Keratinocyte (primary cell): ENCODE data around the gene ADGRG1.

ENCODE experiments used
- CTCF ChIP-seq, 3 experiments: IDR thresholded peaks in 1 of 3; conservative IDR thresholded peaks in 1 of 3; optimal IDR thresholded peaks in 1 of 3; 2 replicates in 2 of 3; 3 replicates in 1 of 3; pipeline versions ENCODE3 to v1.5.1; 2011; ENCODE audit warnings: low read length in 3 of 3, mild to moderate bottlenecking in 3 of 3, moderate library complexity in 2 of 3, control low read depth in 1 of 3, inconsistent platforms in 1 of 3; ENCODE audit not compliant: insufficient read depth in 2 of 3; ENCODE audit errors: extremely low read depth in 1 of 3
- EZH2 ChIP-seq: IDR thresholded peaks from one replicate; pipeline ENCODE4 v1.6.1; 2012; ENCODE audit warnings: inconsistent platforms, mild to moderate bottlenecking, low read length, moderate library complexity

GRCh38 chr16:57672416-57672815 is 44.0 kb downstream of the ADGRG1 start:
- TF ChIP-seq CTCF (optimal IDR thresholded peaks at IDR 0.05 in 1 of 3, IDR thresholded peaks at IDR 0.05 in 1 of 3, conservative IDR thresholded peaks at IDR 0.05 in 1 of 3; ENCODE audit: extremely low read depth in 1 of 3, insufficient read depth in 2 of 3, low read length in 3 of 3) = no peak
- TF ChIP-seq EZH2 = no peak
